ENCODE measurements around the gene MYO16. TPM values are rescaled to one million over a fixed set of nuclear protein-coding genes. Genes with fewer than 3 reads are reported as not detected.
A peak's percentile ranks its signal among the peaks of the same experiment; 100 is the strongest.

The MYO16 gene
- total and polyA plus RNA-seq, 8 donors = 0.03 to 0.47 (median 0.16) TPM

DNA sequence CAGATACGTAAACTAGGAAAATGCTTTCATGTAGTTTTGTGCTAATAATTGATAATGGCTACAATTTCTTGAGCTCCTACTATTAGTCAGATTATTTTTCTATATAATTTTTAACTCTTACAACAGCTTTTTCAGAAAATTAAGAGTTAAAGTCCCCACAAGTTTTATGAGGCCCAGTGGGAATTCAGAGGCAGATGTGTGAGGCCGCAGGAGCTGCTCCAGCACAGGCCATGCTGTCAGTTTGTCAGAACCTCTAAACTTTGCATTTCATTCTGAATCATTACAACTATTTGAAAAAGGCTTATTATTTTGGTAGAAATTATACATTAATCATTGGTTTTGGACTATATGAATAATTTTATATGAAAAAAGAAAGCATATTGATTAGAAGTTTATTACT lies 370.8 kb downstream of the MYO16 start:
- ATAC-seq = no peak
- H3K9me3 ChIP-seq = no peaks in the 10 kb centered on the region
- no peaks in the 10 kb centered on the region for H3K36me3 ChIP-seq
- H3K4me1 ChIP-seq = no peaks in the 10 kb centered on the region
- 71 to 72% methylated on average over 2 of the region's 2 CpGs for WGBS, 2 donors
- H3K4me3 ChIP-seq = no peak overlapping the region
- H3K27ac ChIP-seq = no peak overlapping the region
- H3K27me3 ChIP-seq = no peaks in the 10 kb centered on the region
- DNase-seq = no peak
- TF ChIP-seq, protein P1, sequence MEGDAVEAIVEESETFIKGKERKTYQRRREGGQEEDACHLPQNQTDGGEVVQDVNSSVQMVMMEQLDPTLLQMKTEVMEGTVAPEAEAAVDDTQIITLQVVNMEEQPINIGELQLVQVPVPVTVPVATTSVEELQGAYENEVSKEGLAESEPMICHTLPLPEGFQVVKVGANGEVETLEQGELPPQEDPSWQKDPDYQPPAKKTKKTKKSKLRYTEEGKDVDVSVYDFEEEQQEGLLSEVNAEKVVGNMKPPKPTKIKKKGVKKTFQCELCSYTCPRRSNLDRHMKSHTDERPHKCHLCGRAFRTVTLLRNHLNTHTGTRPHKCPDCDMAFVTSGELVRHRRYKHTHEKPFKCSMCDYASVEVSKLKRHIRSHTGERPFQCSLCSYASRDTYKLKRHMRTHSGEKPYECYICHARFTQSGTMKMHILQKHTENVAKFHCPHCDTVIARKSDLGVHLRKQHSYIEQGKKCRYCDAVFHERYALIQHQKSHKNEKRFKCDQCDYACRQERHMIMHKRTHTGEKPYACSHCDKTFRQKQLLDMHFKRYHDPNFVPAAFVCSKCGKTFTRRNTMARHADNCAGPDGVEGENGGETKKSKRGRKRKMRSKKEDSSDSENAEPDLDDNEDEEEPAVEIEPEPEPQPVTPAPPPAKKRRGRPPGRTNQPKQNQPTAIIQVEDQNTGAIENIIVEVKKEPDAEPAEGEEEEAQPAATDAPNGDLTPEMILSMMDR (IDR thresholded peaks at IDR 0.05) = no peak
- peak; percentile 56 for FAIRE-seq
- intact Hi-C loops (cut with DNase I) = no loop called here

DNA sequence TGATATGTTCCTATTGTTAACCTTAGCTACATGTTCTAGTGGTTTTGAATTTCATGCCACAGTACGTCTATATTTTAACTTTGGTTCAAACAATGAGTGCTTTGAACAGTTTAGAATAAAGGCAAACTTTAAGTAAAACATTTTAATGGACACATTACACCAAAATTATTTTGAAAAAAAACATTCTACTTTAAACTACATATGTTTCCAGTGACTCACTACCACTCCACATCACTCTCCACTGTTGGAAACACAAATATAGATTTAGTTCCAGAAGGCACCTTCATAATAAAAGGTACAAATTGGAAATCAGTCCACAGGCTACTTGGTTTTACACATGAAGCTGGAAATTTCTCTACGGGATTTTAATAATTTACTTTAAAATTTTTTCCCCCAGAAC lies 373.5 kb downstream of the MYO16 start:
- H3K9me3 ChIP-seq = no peaks in the 10 kb centered on the region
- WGBS, 2 donors = 58% methylated on average over 2 of the region's 2 CpGs
- no peaks in the 10 kb centered on the region for H3K36me3 ChIP-seq
- FAIRE-seq (no peak), ATAC-seq (no peak), DNase-seq (no peak)
- TF ChIP-seq, protein P1 (IDR thresholded peaks at IDR 0.05) = no peak
- H3K4me3 ChIP-seq = no peak overlapping the region
- intact Hi-C loops (cut with DNase I) = no loop called here
- H3K4me1 ChIP-seq = no peaks in the 10 kb centered on the region
- no peaks in the 10 kb centered on the region for H3K27me3 ChIP-seq
- no peak overlapping the region for H3K27ac ChIP-seq

DNA sequence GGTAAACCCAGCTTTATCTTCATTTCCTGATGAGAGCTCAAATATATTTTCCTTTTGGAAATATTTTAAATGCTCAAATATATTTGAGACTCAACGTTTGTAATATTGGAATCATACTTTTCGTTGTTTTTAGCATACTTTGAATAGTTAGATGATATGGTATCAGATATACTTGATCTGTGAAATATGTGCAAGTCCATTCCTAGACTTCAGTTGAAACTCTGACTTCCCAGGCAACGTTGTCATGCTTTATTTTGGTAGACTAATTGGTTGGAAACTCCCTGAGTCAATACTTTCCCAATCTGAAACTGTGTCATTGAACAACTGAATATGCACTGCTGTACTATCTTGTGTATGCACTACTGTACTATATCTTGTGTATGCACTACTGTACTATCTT lies 378.5 kb downstream of the MYO16 start:
- TF ChIP-seq, protein P1 (IDR thresholded peaks at IDR 0.05) = no peak
- Histone ChIP-seq H3K36me3 (no peaks in the 10 kb centered on the region), H3K4me1 (no peaks in the 10 kb centered on the region), H3K4me3 (no peak overlapping the region), H3K9me3 (no peaks in the 10 kb centered on the region), H3K27ac (no peak overlapping the region), H3K27me3 (no peaks in the 10 kb centered on the region)
- ATAC-seq = no peak
- WGBS, 2 donors = 34 to 41% methylated on average over 3 of the region's 3 CpGs
- no peak for DNase-seq
- intact Hi-C loops (cut with DNase I) = no loop called here
- FAIRE-seq = no peak

DNA sequence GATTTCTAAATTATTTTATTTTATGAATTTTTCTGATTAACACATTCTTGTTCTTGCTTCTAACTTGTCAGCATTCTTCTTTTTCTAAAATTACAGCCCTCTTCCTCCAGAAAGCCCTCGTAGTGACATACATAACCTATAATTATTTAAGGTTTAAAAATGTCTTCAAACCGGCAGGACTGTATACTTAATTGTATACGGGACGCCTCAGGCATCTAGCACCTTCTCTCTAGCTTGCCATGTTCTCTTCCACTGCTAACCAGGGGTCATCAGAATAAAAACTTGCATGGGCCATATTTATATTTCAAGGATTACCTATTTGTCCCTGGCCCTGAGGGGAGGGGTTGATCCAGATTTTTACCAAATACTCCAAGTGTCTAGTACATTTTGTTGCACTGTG lies 380.3 kb downstream of the MYO16 start:
- no peak for ATAC-seq
- intact Hi-C loops (cut with DNase I) = no loop called here
- no peak for DNase-seq
- H3K36me3 ChIP-seq = no peaks in the 10 kb centered on the region
- H3K4me1 ChIP-seq = no peaks in the 10 kb centered on the region
- H3K27me3 ChIP-seq = no peaks in the 10 kb centered on the region
- TF ChIP-seq, protein P1 (IDR thresholded peaks at IDR 0.05) = no peak
- no peak overlapping the region for H3K4me3 ChIP-seq
- FAIRE-seq = no peak
- WGBS, 2 donors = 65 to 80% methylated on average over 4 of the region's 4 CpGs
- H3K9me3 ChIP-seq = no peaks in the 10 kb centered on the region
- no peak overlapping the region for H3K27ac ChIP-seq

DNA sequence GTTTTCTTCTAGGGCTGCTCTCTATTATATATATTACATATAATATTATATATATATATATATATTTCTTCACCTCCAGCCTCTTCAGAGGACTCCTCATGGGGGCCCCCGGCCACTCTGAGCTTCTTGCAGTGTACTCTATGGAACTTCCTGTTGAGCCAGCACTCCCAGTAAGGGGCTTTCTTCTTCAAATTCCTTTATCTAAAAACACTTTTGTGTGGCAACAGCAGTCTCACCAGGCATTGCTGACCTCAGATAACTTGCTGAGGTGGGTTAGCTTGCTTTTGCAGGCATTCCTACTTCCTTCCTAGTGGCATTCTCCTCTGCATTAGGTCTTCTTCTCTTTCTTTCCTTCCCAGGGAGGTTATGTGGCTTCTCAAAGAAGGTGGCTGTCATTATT lies 381.5 kb downstream of the MYO16 start:
- Histone ChIP-seq H3K36me3 (no peaks in the 10 kb centered on the region), H3K9me3 (no peaks in the 10 kb centered on the region), H3K4me1 (no peaks in the 10 kb centered on the region), H3K27me3 (no peaks in the 10 kb centered on the region), H3K4me3 (no peak overlapping the region), H3K27ac (no peak overlapping the region)
- ATAC-seq (no peak), DNase-seq (no peak), FAIRE-seq (no peak)
- WGBS, 2 donors = 58 to 62% methylated on average over 1 of the region's 1 CpG
- intact Hi-C loops (cut with DNase I) = no loop called here
- TF ChIP-seq, protein P1 (IDR thresholded peaks at IDR 0.05) = no peak
